ENCODE results near the gene OGDH.

OGDH gene

DNA sequence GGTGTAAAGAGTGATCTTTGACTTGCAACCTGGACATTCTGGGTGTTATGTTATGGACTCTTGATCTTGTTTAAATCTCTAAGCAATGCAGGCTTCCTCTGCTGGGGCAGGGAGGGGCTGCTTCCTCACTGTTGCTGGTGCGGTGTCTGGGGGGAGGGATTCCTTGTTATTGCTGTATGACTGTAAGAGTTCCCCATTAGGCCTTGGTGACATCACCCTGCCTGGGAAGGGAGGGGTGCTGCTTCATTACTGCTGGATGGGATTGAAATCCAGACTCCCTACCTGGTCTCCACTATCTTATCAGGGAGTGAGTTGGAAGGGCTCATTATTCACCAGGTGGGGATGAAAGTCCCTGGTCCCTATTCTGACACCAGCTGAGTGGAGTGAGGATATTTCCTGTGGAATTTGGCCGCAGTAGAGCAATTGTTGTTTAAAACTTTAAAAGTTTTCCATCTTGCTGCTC, 8.8 kb downstream of the OGDH start (continued):
- TF ChIP-seq, protein P1, sequence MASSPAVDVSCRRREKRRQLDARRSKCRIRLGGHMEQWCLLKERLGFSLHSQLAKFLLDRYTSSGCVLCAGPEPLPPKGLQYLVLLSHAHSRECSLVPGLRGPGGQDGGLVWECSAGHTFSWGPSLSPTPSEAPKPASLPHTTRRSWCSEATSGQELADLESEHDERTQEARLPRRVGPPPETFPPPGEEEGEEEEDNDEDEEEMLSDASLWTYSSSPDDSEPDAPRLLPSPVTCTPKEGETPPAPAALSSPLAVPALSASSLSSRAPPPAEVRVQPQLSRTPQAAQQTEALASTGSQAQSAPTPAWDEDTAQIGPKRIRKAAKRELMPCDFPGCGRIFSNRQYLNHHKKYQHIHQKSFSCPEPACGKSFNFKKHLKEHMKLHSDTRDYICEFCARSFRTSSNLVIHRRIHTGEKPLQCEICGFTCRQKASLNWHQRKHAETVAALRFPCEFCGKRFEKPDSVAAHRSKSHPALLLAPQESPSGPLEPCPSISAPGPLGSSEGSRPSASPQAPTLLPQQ (tag by site-specific recombination; IDR thresholded peaks at IDR 0.05): peak; percentile 27; the same call in 1 of the 2 replicates
- TF ChIP-seq, protein P2, sequence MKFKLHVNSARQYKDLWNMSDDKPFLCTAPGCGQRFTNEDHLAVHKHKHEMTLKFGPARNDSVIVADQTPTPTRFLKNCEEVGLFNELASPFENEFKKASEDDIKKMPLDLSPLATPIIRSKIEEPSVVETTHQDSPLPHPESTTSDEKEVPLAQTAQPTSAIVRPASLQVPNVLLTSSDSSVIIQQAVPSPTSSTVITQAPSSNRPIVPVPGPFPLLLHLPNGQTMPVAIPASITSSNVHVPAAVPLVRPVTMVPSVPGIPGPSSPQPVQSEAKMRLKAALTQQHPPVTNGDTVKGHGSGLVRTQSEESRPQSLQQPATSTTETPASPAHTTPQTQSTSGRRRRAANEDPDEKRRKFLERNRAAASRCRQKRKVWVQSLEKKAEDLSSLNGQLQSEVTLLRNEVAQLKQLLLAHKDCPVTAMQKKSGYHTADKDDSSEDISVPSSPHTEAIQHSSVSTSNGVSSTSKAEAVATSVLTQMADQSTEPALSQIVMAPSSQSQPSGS (tag by site-specific recombination; IDR thresholded peaks at IDR 0.05; ENCODE audit: low read depth): peak; percentile 73
- TF ChIP-seq ZNF501 (tag by site-specific recombination; IDR thresholded peaks at IDR 0.05): no peak
- TF ChIP-seq, protein P3, sequence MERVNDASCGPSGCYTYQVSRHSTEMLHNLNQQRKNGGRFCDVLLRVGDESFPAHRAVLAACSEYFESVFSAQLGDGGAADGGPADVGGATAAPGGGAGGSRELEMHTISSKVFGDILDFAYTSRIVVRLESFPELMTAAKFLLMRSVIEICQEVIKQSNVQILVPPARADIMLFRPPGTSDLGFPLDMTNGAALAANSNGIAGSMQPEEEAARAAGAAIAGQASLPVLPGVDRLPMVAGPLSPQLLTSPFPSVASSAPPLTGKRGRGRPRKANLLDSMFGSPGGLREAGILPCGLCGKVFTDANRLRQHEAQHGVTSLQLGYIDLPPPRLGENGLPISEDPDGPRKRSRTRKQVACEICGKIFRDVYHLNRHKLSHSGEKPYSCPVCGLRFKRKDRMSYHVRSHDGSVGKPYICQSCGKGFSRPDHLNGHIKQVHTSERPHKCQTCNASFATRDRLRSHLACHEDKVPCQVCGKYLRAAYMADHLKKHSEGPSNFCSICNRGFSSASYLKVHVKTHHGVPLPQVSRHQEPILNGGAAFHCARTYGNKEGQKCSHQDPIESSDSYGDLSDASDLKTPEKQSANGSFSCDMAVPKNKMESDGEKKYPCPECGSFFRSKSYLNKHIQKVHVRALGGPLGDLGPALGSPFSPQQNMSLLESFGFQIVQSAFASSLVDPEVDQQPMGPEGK (tag by site-specific recombination; IDR thresholded peaks at IDR 0.05): peak; percentile 78
- peak; percentile 59; the same call in 1 of the 2 replicates for TF ChIP-seq ZNF660 (tag by site-specific recombination; IDR thresholded peaks at IDR 0.05)
- no peak for TF ChIP-seq YY1 (tag by site-specific recombination; IDR thresholded peaks at IDR 0.05)
- TF ChIP-seq FEZF1 (tag by site-specific recombination; IDR thresholded peaks at IDR 0.05): 0 out of 2 replicates have a peak, but pooled peaks have one; percentile 11
- TF ChIP-seq ZNF514 (tag by site-specific recombination; IDR thresholded peaks at IDR 0.05): no peak
- TF ChIP-seq KLF17 (tag by site-specific recombination; IDR thresholded peaks at IDR 0.05): peak; percentile 78
- peak; percentile 94 for TF ChIP-seq ZNF600 (tag by site-specific recombination; IDR thresholded peaks at IDR 0.05)
- peak; percentile 26; the same call in 1 of the 2 replicates for TF ChIP-seq ZIC2 (tag by site-specific recombination; IDR thresholded peaks at IDR 0.05)
- 0 out of 2 replicates have a peak, but pooled peaks have one; percentile 18 for TF ChIP-seq PRDM1 (tag by site-specific recombination; IDR thresholded peaks at IDR 0.05)
- peak; percentile 79 for TF ChIP-seq IKZF3 (tag by site-specific recombination; IDR thresholded peaks at IDR 0.05)
- TF ChIP-seq, protein P4, sequence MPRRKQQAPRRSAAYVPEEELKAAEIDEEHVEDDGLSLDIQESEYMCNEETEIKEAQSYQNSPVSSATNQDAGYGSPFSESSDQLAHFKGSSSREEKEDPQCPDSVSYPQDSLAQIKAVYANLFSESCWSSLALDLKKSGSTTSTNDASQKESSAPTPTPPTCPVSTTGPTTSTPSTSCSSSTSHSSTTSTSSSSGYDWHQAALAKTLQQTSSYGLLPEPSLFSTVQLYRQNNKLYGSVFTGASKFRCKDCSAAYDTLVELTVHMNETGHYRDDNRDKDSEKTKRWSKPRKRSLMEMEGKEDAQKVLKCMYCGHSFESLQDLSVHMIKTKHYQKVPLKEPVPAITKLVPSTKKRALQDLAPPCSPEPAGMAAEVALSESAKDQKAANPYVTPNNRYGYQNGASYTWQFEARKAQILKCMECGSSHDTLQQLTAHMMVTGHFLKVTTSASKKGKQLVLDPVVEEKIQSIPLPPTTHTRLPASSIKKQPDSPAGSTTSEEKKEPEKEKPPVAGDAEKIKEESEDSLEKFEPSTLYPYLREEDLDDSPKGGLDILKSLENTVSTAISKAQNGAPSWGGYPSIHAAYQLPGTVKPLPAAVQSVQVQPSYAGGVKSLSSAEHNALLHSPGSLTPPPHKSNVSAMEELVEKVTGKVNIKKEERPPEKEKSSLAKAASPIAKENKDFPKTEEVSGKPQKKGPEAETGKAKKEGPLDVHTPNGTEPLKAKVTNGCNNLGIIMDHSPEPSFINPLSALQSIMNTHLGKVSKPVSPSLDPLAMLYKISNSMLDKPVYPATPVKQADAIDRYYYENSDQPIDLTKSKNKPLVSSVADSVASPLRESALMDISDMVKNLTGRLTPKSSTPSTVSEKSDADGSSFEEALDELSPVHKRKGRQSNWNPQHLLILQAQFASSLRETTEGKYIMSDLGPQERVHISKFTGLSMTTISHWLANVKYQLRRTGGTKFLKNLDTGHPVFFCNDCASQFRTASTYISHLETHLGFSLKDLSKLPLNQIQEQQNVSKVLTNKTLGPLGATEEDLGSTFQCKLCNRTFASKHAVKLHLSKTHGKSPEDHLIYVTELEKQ (tag by site-specific recombination; IDR thresholded peaks at IDR 0.05; ENCODE audit: borderline replicate concordance): no peak
- TF ChIP-seq SETDB1 (IDR thresholded peaks at IDR 0.05; ENCODE audit: insufficient read length, low read length): no peak
- peak; percentile 39; the same call in 1 of the 2 replicates for TF ChIP-seq ZNF341 (tag by site-specific recombination; IDR thresholded peaks at IDR 0.05; ENCODE audit: low read depth)
- TF ChIP-seq PRDM10 (tag by site-specific recombination; IDR thresholded peaks at IDR 0.05): peak; percentile 93
- no peak for TF ChIP-seq ZNF488 (tag by site-specific recombination; IDR thresholded peaks at IDR 0.05)
- peak; percentile 62; the same call in 1 of the 2 replicates for TF ChIP-seq ZNF24 (tag by site-specific recombination; IDR thresholded peaks at IDR 0.05)
- peak; percentile 64; the same call in 1 of the 2 replicates for TF ChIP-seq ZEB2 (tag by site-specific recombination; IDR thresholded peaks at IDR 0.05)
- no peak for TF ChIP-seq ZNF223 (tag by site-specific recombination; IDR thresholded peaks at IDR 0.05)
- TF ChIP-seq WT1 (tag by site-specific recombination; IDR thresholded peaks at IDR 0.05): peak; percentile 53; the same call in 1 of the 2 replicates
- TF ChIP-seq ZFP3 (tag by site-specific recombination; IDR thresholded peaks at IDR 0.05; ENCODE audit: low read depth): no peak
